MCF 10A (cell line): ENCODE measurements around the gene PNMA6E. TPM values are rescaled to one million over a fixed set of nuclear protein-coding genes. Genes with fewer than 3 reads are reported as not detected.

ENCODE experiments used
- BruUV-seq: library from RNA; stranded (reverse); fragments of 400-500 nt; replicated peaks from 2 replicates; lab custom pipeline; 2021; lab: Mats Ljungman, UMichigan
- CTCF ChIA-PET: fragments of 300-600 bp; sonication (Branson Sonifier 250); formaldehyde crosslinking; extraction: SDS; loops from one replicate; lab custom pipeline; 2021; ENCODE audit warnings: antibody characterized with exemption, inconsistent platforms; lab: Yijun Ruan, JAX
- POLR2A ChIA-PET: fragments of 300-600, 350-650 bp; sonication (Branson Sonifier 250); formaldehyde crosslinking; extraction: SDS; loops from one replicate; lab custom pipeline; 2020; ENCODE audit warnings: antibody characterized with exemption, inconsistent platforms; lab: Yijun Ruan, JAX
- DNase-seq: peaks from one replicate; pipeline ENCODE4 v3.0.0-alpha.2; 2018; ENCODE audit not compliant: unreplicated experiment
- H3K27ac Mint-ChIP-seq: one replicate; pipeline ENCODE4 v1.8.0; 2022; ENCODE audit warnings: mild to moderate bottlenecking, low read depth, mixed read lengths; ENCODE audit not compliant: unreplicated experiment
- H3K27me3 Mint-ChIP-seq: one replicate; pipeline ENCODE4 v1.8.0; 2022; ENCODE audit warnings: mixed read lengths; ENCODE audit not compliant: insufficient read depth, unreplicated experiment
- H3K36me3 Mint-ChIP-seq: one replicate; pipeline ENCODE4 v1.8.0; 2022; ENCODE audit warnings: mild to moderate bottlenecking, moderate library complexity, mixed read lengths; ENCODE audit not compliant: insufficient read depth, unreplicated experiment
- H3K4me1 Mint-ChIP-seq: one replicate; pipeline ENCODE4 v1.8.0; 2022; ENCODE audit warnings: mixed read lengths; ENCODE audit not compliant: insufficient read depth, unreplicated experiment
- H3K4me3 Mint-ChIP-seq: one replicate; pipeline ENCODE4 v1.8.0; 2022; ENCODE audit warnings: mild to moderate bottlenecking, moderate library complexity, mixed read lengths; ENCODE audit not compliant: unreplicated experiment
- H3K9me3 Mint-ChIP-seq: one replicate; pipeline ENCODE4 v1.8.0; 2022; ENCODE audit warnings: mixed read lengths; ENCODE audit not compliant: unreplicated experiment
- intact Hi-C: fragments of 100-400 bp; cut with micrococcal nuclease; formaldehyde crosslinking; loops from 2 replicates; pipeline ENCODE4 v1.14.1; 2022
- total RNA-seq: library from RNA; stranded (reverse); gene quantifications from 2 replicates; pipeline ENCODE4 v1.2.3, GENCODE V29; 2022
- TF ChIP-seq, protein P1 (sequence below): fragments of 200-600 bp; IDR thresholded peaks from one replicate; pipeline ENCODE4 v1.8.0; 2022; ENCODE audit warnings: antibody characterized with exemption, mild to moderate bottlenecking; ENCODE audit not compliant: unreplicated experiment

The PNMA6E gene
- total RNA-seq, 1 experiment from 2014 or later = not detected

DNA sequence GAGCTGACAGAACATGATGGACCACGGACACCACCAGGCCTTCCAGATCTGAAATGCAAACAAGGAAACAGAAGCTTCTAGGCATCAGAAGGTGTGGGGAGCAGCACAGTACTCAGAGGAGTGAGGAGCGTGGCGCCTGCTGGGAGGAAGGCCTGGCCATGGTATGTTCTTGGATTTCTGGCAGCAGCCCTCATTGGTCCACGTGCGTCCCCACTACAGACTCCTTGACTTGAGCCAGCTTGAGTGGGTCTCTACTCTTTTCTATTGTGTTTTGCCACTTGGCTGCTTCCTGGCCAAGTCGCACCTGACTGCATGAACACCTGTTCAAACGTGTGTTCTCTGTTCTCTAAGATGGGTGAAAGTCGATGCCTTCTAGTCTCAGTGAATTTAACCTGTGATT, 49.2 kb downstream of the PNMA6E start:
- Mint-ChIP-seq H3K27ac (no peak overlapping the region), H3K9me3 (no peaks in the 10 kb centered on the region), H3K4me1 (no peaks in the 10 kb centered on the region), H3K27me3 (no peaks in the 10 kb centered on the region), H3K4me3 (no peak overlapping the region), H3K36me3 (peaks cover 5% of the 10 kb centered on the region)
- no TSS peak for BruUV-seq
- intact Hi-C loops = no loop called here
- TF ChIP-seq, protein P1, sequence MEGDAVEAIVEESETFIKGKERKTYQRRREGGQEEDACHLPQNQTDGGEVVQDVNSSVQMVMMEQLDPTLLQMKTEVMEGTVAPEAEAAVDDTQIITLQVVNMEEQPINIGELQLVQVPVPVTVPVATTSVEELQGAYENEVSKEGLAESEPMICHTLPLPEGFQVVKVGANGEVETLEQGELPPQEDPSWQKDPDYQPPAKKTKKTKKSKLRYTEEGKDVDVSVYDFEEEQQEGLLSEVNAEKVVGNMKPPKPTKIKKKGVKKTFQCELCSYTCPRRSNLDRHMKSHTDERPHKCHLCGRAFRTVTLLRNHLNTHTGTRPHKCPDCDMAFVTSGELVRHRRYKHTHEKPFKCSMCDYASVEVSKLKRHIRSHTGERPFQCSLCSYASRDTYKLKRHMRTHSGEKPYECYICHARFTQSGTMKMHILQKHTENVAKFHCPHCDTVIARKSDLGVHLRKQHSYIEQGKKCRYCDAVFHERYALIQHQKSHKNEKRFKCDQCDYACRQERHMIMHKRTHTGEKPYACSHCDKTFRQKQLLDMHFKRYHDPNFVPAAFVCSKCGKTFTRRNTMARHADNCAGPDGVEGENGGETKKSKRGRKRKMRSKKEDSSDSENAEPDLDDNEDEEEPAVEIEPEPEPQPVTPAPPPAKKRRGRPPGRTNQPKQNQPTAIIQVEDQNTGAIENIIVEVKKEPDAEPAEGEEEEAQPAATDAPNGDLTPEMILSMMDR = no peak
- ChIA-PET CTCF (no interaction called here), POLR2A (no interaction called here)
- no peak for DNase-seq

- ChIA-PET CTCF (interaction anchor here (0.8 to 1.1 kb wide), 2 partner anchors 12 to 1158 kb away, joined by 3 to 5 read pairs; no protein-coding TSS in a partner anchor), POLR2A (interaction anchor here (1.1 kb wide), 1 partner anchor 11 kb away, joined by 4 read pairs; no protein-coding TSS in a partner anchor)
- Mint-ChIP-seq H3K9me3 (no peaks in the 10 kb centered on the region), H3K4me3 (no peak overlapping the region), H3K36me3 (peaks cover 24% of the 10 kb centered on the region), H3K27me3 (no peaks in the 10 kb centered on the region), H3K27ac (no peak overlapping the region), H3K4me1 (no peaks in the 10 kb centered on the region)
- no peak for DNase-seq
- TF ChIP-seq, protein P1 = no peak
- intact Hi-C loops = no loop called here
- BruUV-seq = no TSS peak
Measured at GRCh38 chrX:153349952-153350351, 51.2 kb downstream of the PNMA6E start.

DNA sequence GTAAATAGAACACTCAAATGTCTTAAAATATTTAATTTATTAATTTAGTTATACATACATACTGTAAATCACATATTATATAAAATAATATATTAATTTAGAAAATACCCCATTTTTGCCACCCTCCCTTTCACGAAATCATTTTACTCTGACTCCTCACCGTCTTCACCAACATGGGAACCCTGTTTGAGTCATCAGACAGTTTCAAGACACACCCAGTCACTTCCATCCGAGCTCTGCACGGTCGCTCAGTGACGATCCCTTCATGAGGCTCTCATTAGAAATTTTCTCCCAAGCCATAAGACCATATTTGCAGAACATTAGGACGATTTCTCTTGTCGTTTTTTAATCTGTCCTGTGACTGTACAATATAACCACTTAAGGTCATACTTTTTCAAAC, 52.7 kb downstream of the PNMA6E start:
- intact Hi-C loops = no loop called here
- TF ChIP-seq, protein P1 = no peak
- Mint-ChIP-seq H3K36me3 (peaks cover 24% of the 10 kb centered on the region), H3K9me3 (no peaks in the 10 kb centered on the region), H3K27ac (no peak overlapping the region), H3K4me1 (no peaks in the 10 kb centered on the region), H3K4me3 (no peak overlapping the region), H3K27me3 (no peaks in the 10 kb centered on the region)
- ChIA-PET CTCF (no interaction called here), POLR2A (no interaction called here)
- BruUV-seq = no TSS peak
- DNase-seq = no peak

DNA sequence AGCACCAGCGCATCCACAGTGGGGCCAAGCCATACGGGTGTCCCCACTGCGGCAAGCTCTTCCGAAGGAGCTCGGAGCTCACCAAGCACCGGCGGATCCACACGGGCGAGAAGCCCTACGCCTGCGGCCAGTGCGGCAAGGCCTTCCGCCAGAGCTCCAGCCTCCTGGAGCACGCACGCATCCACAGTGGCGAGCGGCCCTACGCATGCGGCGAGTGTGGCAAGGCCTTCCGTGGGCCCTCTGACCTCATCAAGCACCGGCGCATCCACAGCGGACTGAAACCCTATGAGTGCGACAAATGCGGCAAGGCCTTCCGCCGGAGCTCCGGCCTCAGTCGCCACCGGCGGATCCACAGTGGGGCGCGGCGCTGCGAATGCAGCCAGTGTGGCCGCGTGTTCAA, 53.6 kb downstream of the PNMA6E start:
- TF ChIP-seq, protein P1 = no peak
- Mint-ChIP-seq H3K9me3 (no peaks in the 10 kb centered on the region), H3K4me3 (no peak overlapping the region), H3K4me1 (no peaks in the 10 kb centered on the region), H3K36me3 (peaks cover 24% of the 10 kb centered on the region), H3K27ac (no peak overlapping the region), H3K27me3 (no peaks in the 10 kb centered on the region)
- CTCF ChIA-PET = interaction anchor here (0.6 kb wide), 2 partner anchors 52 to 577 kb away, joined by 3 read pairs; no protein-coding TSS in a partner anchor
- POLR2A ChIA-PET = no interaction called here
- intact Hi-C loops = no loop called here
- BruUV-seq = no TSS peak
- DNase-seq = no peak

Other genes with a start within 250 kb of the PNMA6E start
- gene MAGEA1, start 222.1 kb downstream of the PNMA6E start, total RNA-seq = not detected in 2 replicates
- not detected in 2 replicates for gene PNMA6F, start 79.6 kb downstream of the PNMA6E start, total RNA-seq
- 9.8 and 10.7 TPM in 2 replicates for gene ZNF275, start 67.2 kb downstream of the PNMA6E start, total RNA-seq
- gene ZFP92, start 10.1 kb upstream of the PNMA6E start, total RNA-seq = not detected in 2 replicates
- gene TREX2, start 44.7 kb upstream of the PNMA6E start, total RNA-seq = 0.49 and 0.75 TPM in 2 replicates
- 13.0 and 19.4 TPM in 2 replicates for gene HAUS7, start 69.2 kb upstream of the PNMA6E start, total RNA-seq
- gene BGN, start 93.6 kb upstream of the PNMA6E start, total RNA-seq = 1.3 and 1.4 TPM in 2 replicates
- not detected in 2 replicates for gene ATP2B3, start 116.3 kb upstream of the PNMA6E start, total RNA-seq
- gene CCNQ, start 197.8 kb upstream of the PNMA6E start, total RNA-seq = 20.9 and 21.7 TPM in 2 replicates
- not detected in 2 replicates for gene DUSP9, start 245.9 kb upstream of the PNMA6E start, total RNA-seq